IMR-90 (cell line): Measurements from ENCODE around the gene MARCHF3. TPM values are rescaled to one million over a fixed set of nuclear protein-coding genes. Genes with fewer than 3 reads are reported as not detected.

ENCODE experiments used
- ATAC-seq: fragments of 200-7000 bp; cut with Tn5 transposase; 2 replicates; pipeline ENCODE4 v1.9.1; 2020; ENCODE audit warnings: low read depth, mild to moderate bottlenecking, moderate library complexity
- BruUV-seq: library from RNA; stranded (reverse); fragments of 400-500 nt; replicated peaks from 2 replicates; lab custom pipeline; 2021; lab: Mats Ljungman, UMichigan
- CTCF ChIA-PET: fragments of 300-600 bp; formaldehyde crosslinking; extraction: SDS; loops from one replicate; lab custom pipeline; 2021; ENCODE audit warnings: antibody characterized with exemption; lab: Yijun Ruan, JAX
- POLR2A ChIA-PET: fragments of 300-600 bp; sonication (Branson Sonifier 250); formaldehyde crosslinking; loops from one replicate; lab custom pipeline; 2022; ENCODE audit warnings: antibody characterized with exemption; ENCODE audit not compliant: unreplicated experiment; lab: Charles Lee
- DNase-seq: peaks from one replicate; pipeline ENCODE4 v3.0.0; 2013
- H2AFZ ChIP-seq: replicated peaks from 2 replicates; pipeline ENCODE3; 2013; ENCODE audit warnings: low read length, mild to moderate bottlenecking; ENCODE audit not compliant: poor library complexity
- H2AK5ac ChIP-seq: 2 replicates; pipeline ENCODE4 v1.6.1; 2013; ENCODE audit warnings: low read depth, low read length, inconsistent platforms
- H2AK9ac ChIP-seq: replicated peaks from 2 replicates; pipeline ENCODE3; 2013; ENCODE audit warnings: mild to moderate bottlenecking, low read depth, low read length, moderate library complexity; ENCODE audit not compliant: poor library complexity
- H2BK120ac ChIP-seq: 2 replicates; pipeline ENCODE4 v1.6.1; 2013; ENCODE audit warnings: low read depth, low read length, inconsistent platforms
- H2BK15ac ChIP-seq: 3 replicates; pipeline ENCODE4 v1.6.1; 2013; ENCODE audit warnings: low read depth, low read length, inconsistent platforms
- H2BK20ac ChIP-seq: 2 replicates; pipeline ENCODE4 v1.6.1; 2013; ENCODE audit warnings: low read depth, mild to moderate bottlenecking, inconsistent platforms, low read length, moderate library complexity
- H2BK5ac ChIP-seq: 2 replicates; pipeline ENCODE4 v1.6.1; 2013; ENCODE audit warnings: mild to moderate bottlenecking, low read depth, low read length, inconsistent platforms; ENCODE audit not compliant: poor library complexity, severe bottlenecking
- H3K14ac ChIP-seq: replicated peaks from 2 replicates; pipeline ENCODE4 v1.6.1; 2013; ENCODE audit warnings: low read depth, low read length, inconsistent platforms
- H3K18ac ChIP-seq: 2 replicates; pipeline ENCODE4 v1.6.1; 2013; ENCODE audit warnings: low read depth, low read length, control low read depth
- H3K23ac ChIP-seq: 2 replicates; pipeline ENCODE4 v1.6.1; 2013; ENCODE audit warnings: low read depth, low read length, inconsistent platforms
- H3K27ac ChIP-seq: 2 replicates; pipeline ENCODE4 v1.5.1; 2013; ENCODE audit warnings: mild to moderate bottlenecking, control low read depth, low read length; ENCODE audit not compliant: insufficient read depth
- H3K27me3 ChIP-seq: 2 replicates; pipeline ENCODE4 v1.6.1; 2013; ENCODE audit warnings: low read length; ENCODE audit not compliant: control insufficient read depth, insufficient read depth
- H3K36me3 ChIP-seq: 2 replicates; pipeline ENCODE4 v1.6.1; 2013; ENCODE audit warnings: low read length, mixed read lengths; ENCODE audit not compliant: control insufficient read depth, insufficient read depth
- H3K4ac ChIP-seq: 2 replicates; pipeline ENCODE4 v1.6.1; 2013; ENCODE audit warnings: low read depth, low read length, inconsistent platforms
- H3K4me1 ChIP-seq: 2 replicates; pipeline ENCODE4 v1.6.1; 2013; ENCODE audit warnings: low read length, mixed read lengths; ENCODE audit not compliant: control insufficient read depth, insufficient read depth
- H3K4me2 ChIP-seq: 2 replicates; pipeline ENCODE4 v1.6.1; 2013; ENCODE audit warnings: low read depth, mild to moderate bottlenecking, control low read depth, low read length, moderate library complexity
- H3K4me3 ChIP-seq: 2 replicates; pipeline ENCODE4 v1.5.1; 2013; ENCODE audit warnings: low read depth, mild to moderate bottlenecking, control low read depth, low read length, moderate library complexity; ENCODE audit not compliant: insufficient read depth
- H3K56ac ChIP-seq: 2 replicates; pipeline ENCODE4 v1.6.1; 2013; ENCODE audit warnings: low read length, inconsistent platforms; ENCODE audit not compliant: insufficient read depth; ENCODE audit errors: extremely low read depth
- H3K79me1 ChIP-seq, 2 experiments: 2 replicates each; pipeline ENCODE4 v1.6.1; 2013; ENCODE audit warnings: low read length in 2 of 2, inconsistent platforms in 1 of 2, low read depth in 1 of 2
- H3K9ac ChIP-seq: 2 replicates; pipeline ENCODE4 v1.6.1; 2013; ENCODE audit warnings: low read depth, low read length, control low read depth
- H3K9me1 ChIP-seq: 2 replicates; pipeline ENCODE4 v1.6.1; 2013; ENCODE audit warnings: low read length, inconsistent platforms; ENCODE audit not compliant: insufficient read depth
- H3K9me3 ChIP-seq: 2 replicates; pipeline ENCODE4 v1.6.1; 2013; ENCODE audit warnings: low read length; ENCODE audit not compliant: control insufficient read depth, insufficient read depth
- H4K20me1 ChIP-seq: 2 replicates; pipeline ENCODE4 v1.6.1; 2013; ENCODE audit warnings: low read length, inconsistent platforms; ENCODE audit not compliant: insufficient read depth
- H4K5ac ChIP-seq: 2 replicates; pipeline ENCODE4 v1.6.1; 2013; ENCODE audit warnings: mild to moderate bottlenecking, low read depth, low read length, control low read depth
- H4K8ac ChIP-seq, 2 experiments: 2 replicates each; pipeline ENCODE4 v1.6.1; 2013; ENCODE audit warnings: low read depth in 2 of 2, low read length in 2 of 2, control low read depth in 1 of 2, inconsistent platforms in 1 of 2
- H4K91ac ChIP-seq: 2 replicates; pipeline ENCODE4 v1.6.1; 2013; ENCODE audit warnings: low read depth, low read length, inconsistent platforms; ENCODE audit not compliant: insufficient read depth
- BHLHE40 ChIP-seq: fragments of 150-350 bp; IDR thresholded peaks from 2 replicates; pipeline ENCODE4 v1.6.1; 2016; ENCODE audit warnings: mild to moderate bottlenecking, low read depth, low read length
- CTCF ChIP-seq: conservative IDR thresholded peaks from 2 replicates; pipeline ENCODE4 v1.5.1; 2012; ENCODE audit warnings: mild to moderate bottlenecking, low read depth, low read length, improper control_type of control experiment
- ELK1 ChIP-seq: fragments of 150-350 bp; IDR thresholded peaks from 2 replicates; pipeline ENCODE4 v1.6.1; 2016; ENCODE audit warnings: low read depth, mild to moderate bottlenecking, low read length, moderate library complexity, borderline replicate concordance
- NFE2L2 ChIP-seq: fragments of 150-350 bp; IDR thresholded peaks from 2 replicates; pipeline ENCODE4 v1.6.1; 2016; ENCODE audit warnings: low read depth, mild to moderate bottlenecking, low read length
- RAD21 ChIP-seq: IDR thresholded peaks from 2 replicates; pipeline ENCODE4 v1.6.1; 2012; ENCODE audit warnings: low read length, improper control_type of control experiment
- WGBS, 2 experiments: methylation state at CpG; one replicate each; pipeline versions ENCODE4 v1.1.5 to v1.1.7; 2013; ENCODE audit warnings: missing lambda C conversion rate in 2 of 2; ENCODE audit not compliant: insufficient read length in 1 of 2; ENCODE audit errors: extremely low coverage in 2 of 2; 5-methylcytosine and 5-hydroxymethylcytosine counted together
- dilution Hi-C: fragments of 300-500 bp; cut with HindIII; formaldehyde crosslinking; loops from one replicate; pipeline ENCODE4 v1.14.3; 2018; ENCODE audit warnings: low sequenced_read_pairs; ENCODE audit not compliant: unreplicated experiment
- in situ Hi-C: fragments of 300-500 bp; cut with MboI; formaldehyde crosslinking; loops from 3 replicates; pipeline ENCODE4 v1.14.3; 2019; ENCODE audit warnings: low sequenced_read_pairs, inconsistent platforms, mixed read lengths
- intact Hi-C: fragments of 100-400 bp; cut with micrococcal nuclease; formaldehyde crosslinking; loops from 2 replicates; pipeline ENCODE4 v1.10.0; 2022
- polyA plus RNA-seq, 3 experiments: library from polyadenylated mRNA; depleted of rRNA; stranded (reverse); fragments of >200 nt; gene quantifications; 2 replicates each; pipeline ENCODE4 v1.2.3, GENCODE V29; 2012; ENCODE audit warnings: low replicate concordance in 1 of 3
- total RNA-seq: library from RNA; depleted of rRNA; stranded (reverse); fragments of >200 nt; gene quantifications from 2 replicates; pipeline ENCODE4 v1.2.3, GENCODE V29; 2012

Gene MARCHF3
- total and polyA plus RNA-seq, 2 of the 4 experiments (the other 2 are of a cell fraction): 11.2 to 18.8 TPM

GRCh38 chr5:127008300-127008975 is 21.9 kb downstream of the MARCHF3 start:
- Histone ChIP-seq H2BK15ac (no peak overlapping the region), H3K4me1 (peaks cover 4% of the 10 kb centered on the region; the same call in 1 of the 2 replicates), H3K4ac (no peak overlapping the region), H3K79me1 (peaks cover 15 to 42% of the 10 kb centered on the region in 2 experiments), H3K4me2 (no peak overlapping the region), H4K91ac (no peak overlapping the region), H4K8ac (no peak overlapping the region), H2BK120ac (no peak overlapping the region), H4K5ac (no peak overlapping the region), H3K18ac (no peak overlapping the region), H3K27me3 (no peaks in the 10 kb centered on the region), H2AK9ac (no peak overlapping the region), H4K20me1 (no peaks in the 10 kb centered on the region), H3K27ac (no peak overlapping the region), H2BK5ac (no peak overlapping the region), H3K23ac (no peak overlapping the region), H3K9ac (no peak overlapping the region), H2BK20ac (no peak overlapping the region), H3K14ac (no peak overlapping the region), H3K9me1 (peaks cover 5% of the 10 kb centered on the region; the same call in 1 of the 2 replicates), H3K4me3 (no peak overlapping the region), H3K9me3 (no peaks in the 10 kb centered on the region), H2AK5ac (no peak overlapping the region), H2AFZ (no peak overlapping the region), H3K36me3 (no peaks in the 10 kb centered on the region), H3K56ac (no peak overlapping the region)
- no TSS peak for BruUV-seq
- no CpG with 5 or more reads among the region's 6 CpGs for WGBS, 2 experiments
- no peak for TF ChIP-seq CTCF
- no peak for TF ChIP-seq BHLHE40
- no peak for TF ChIP-seq RAD21
- TF ChIP-seq NFE2L2: no peak
- no peak for TF ChIP-seq ELK1
- POLR2A ChIA-PET: no interaction called here
- ATAC-seq: no peak
- dilution Hi-C loops: no loop called here
- no peak for DNase-seq
- CTCF ChIA-PET: no interaction called here
- intact Hi-C loops: no loop called here
- in situ Hi-C loops: no loop called here
